HG03439 (cell line): ENCODE data around the gene FXYD5.
"Not testable (repeated sequence)": the region's sequence is repeated elsewhere in the genome, so short reads cannot be mapped to it uniquely, and the experiment has no call there.

ENCODE experiments used
- ATAC-seq: cut with Tn5 transposase; IDR thresholded peaks from one replicate; pipeline ENCODE4 v1.9.1; 2021; ENCODE audit warnings: mild to moderate bottlenecking, moderate library complexity; ENCODE audit not compliant: unreplicated experiment

FXYD5 gene

DNA sequence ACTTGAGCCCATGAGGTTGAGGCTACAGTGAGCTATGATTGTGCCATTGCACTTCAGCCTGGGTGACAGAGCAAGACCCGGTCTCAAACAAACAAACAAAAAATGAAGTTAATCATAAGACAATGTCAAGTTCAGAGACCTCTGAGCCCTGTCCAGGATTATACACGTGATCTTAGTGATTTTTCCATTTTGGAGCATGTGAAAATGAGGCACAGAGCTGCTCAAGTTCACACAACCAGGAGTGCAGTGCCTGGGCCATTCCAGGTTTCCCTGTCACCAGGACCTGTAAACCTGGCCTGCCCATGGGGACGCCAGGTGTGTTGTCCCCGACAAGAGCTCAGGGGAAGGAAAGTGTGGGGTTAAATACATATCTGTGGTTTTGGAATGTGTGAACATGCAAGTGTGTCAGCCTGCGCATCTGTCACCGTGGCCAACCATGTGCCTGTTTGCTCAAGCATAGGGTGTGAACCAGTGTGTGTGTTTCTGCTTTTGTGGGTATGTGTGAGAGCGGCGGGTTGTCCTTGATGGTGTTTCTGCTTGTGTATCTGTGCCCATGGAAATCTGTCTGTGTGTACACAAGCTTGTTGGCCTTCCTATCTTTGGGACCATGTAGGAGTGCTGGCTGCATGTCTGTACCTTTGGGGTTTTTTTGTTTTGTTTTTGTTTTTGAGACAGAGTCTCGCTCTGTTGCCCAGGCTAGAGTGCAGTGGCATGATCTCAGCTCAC lies 17.4 kb upstream of the FXYD5 start:
- ATAC-seq, result no peak

DNA sequence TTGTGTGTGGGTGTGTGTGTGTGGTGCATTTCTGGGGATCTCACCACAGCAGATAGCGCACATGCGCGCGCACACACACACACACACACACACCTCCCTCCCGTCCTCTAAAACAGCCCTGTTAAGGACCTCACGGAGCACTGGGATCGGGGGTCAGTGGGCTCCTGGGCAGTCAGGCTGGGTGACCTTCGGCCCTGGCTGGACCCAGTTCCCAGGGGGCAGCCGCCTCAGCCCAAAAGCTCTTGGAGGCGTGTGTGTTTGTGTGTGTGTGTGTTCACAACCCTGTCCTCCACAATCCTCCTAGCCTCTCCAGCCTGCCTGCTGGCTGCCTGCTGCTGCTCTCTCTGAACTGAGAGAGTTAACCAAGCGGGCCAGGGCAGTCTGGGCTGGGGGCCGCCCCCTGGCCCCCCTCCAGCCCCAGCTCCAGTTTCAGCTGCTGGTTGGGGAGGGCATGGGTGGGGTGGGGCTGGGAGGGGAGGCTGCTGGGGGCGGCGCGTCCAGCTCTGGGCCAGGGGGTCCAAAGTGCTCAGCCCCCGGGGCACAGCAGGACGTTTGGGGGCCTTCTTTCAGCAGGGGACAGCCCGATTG lies 16.1 kb upstream of the FXYD5 start, which contains the start of gene FXYD1:
FXYD1 (plus strand) TSS at position 520 of the 588 bp plus-strand sequence. CDS start 1,256 bp downstream, outside the sequence.
- no peak for ATAC-seq

DNA sequence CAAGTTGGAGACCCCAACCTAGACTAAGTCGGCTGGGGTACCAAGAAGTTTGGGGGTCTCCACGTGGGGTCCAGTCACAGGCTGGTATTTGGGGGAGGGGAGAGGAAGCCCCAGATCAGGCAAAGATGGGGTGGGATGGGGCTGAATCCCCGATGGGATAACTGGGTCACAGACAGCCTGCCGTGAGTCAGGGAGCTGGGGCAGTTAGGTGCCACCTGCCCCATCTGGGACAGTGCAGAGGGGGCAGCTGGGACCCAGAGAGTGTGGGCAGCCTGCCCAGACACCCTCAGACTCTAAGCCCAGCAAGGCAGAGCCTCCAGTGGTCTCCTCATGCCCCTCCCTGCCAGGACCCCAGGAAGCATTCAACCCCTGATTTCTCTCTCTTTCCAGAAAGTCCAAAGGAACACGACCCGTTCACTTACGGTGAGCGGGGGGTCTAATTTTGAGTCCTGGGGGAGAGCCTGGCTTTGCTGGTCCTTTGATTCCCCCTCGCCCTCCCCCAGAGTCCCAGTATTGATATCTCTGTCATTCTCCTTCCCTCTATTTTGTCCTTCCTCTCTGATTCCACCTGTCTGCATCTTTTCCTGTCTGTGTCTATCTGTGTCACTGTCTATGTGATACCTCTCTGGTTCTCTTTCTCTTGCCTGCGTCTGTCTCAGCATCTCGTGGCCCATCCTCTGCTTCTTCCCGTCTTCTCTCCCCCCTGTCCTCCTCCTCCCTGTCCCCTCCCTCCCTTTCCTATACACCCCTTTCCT lies 14.2 kb upstream of the FXYD5 start:
- no peak for ATAC-seq

DNA sequence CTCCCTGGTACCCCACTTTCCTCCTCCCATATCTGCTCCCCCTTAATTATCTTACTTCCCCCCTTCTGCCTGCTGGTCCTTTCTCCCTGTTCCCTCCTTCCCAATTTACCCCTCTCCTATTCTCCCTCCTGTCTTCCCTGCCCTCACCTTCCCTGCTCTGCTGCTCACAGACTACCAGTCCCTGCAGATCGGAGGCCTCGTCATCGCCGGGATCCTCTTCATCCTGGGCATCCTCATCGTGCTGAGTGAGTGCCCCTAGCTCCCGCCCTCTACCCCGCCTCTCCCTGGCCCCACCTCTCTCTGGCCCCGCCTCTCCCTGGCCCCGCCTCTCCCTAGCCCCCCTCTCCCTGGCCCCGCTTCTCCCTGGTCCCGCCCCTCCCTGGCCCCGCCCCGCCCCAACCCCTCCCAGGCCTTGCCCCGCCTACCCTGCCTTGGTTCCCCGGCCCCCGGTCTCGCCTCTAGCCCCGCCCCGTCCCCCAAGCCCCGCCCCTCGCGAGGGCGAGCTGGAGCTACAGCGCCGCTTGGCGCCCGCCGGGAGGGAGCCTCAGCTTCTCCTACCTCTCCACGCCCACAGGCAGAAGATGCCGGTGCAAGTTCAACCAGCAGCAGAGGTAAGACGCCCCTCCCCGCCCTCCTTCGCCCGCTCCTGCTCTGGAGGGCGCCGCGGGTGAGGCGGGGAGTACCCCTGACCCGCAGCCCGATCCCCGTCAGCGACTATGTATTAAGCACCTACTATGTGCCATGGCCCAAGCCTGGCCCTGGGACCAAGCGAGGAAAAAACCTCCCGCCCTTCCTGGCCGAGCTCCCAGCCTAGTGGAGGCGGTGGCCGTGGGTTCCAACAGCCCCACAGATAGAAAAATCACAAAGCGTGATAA lies 13.3 kb upstream of the FXYD5 start:
- ATAC-seq, result no peak

DNA sequence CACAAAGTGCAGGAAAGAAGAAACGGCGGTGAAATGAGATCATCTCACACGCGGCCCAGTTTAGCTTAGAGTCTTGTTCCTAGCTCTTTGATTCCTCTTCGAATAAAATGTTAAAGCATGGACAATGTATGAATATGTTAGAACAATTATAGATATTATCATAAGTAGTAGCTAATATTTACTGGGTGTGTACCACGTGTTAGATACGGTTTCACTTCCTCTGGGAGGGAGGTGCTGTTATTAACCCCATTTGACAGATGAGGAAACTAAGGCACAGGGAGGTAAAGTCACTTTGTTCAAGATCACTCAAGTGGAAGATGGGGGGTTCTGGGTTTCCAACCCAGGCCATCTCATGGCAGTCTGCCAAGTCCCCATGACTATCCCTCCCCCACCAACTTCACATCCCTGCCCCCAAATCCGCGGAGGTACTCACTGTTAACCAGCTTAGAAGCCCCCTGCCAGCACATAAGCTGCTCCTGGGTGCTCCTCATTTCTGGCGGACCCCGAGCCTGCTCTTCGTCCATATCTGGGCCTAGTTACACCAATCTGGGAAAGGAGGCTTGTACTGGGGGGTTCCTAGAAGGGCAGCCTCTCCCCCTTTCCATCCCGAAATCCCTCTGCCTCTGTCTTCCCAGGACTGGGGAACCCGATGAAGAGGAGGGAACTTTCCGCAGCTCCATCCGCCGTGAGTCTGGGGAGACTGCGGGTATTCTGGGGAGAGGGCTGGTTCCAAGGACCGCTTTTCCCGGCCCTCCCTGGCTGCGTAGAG lies 12.5 kb upstream of the FXYD5 start:
- ATAC-seq, result no peak

DNA sequence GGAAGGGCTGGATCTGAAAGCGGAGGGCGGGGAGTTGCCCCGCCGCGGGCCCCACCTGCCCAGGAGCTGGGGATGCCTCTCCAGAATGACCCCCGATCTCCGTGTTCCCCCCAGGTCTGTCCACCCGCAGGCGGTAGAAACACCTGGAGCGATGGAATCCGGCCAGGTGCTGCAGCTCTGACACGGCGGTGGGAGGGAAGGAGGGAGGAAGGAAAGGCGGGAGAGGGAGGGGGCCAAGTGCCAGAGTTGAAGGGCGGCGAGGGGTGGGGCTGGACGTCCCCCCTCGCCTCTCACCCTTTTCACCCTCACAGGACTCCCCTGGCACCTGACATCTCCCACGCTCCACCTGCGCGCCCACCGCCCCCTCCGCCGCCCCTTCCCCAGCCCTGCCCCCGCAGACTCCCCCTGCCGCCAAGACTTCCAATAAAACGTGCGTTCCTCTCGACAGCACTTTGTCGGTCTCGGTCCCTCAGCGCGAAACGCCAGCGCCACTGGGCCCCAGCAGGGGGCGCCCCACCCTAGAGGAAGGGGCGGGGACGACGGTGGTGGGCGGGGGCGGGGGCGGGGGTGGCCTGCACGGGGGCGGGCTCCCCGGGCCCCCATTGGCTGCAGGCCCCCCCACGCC lies 11.8 kb upstream of the FXYD5 start:
- ATAC-seq, result no peak

DNA sequence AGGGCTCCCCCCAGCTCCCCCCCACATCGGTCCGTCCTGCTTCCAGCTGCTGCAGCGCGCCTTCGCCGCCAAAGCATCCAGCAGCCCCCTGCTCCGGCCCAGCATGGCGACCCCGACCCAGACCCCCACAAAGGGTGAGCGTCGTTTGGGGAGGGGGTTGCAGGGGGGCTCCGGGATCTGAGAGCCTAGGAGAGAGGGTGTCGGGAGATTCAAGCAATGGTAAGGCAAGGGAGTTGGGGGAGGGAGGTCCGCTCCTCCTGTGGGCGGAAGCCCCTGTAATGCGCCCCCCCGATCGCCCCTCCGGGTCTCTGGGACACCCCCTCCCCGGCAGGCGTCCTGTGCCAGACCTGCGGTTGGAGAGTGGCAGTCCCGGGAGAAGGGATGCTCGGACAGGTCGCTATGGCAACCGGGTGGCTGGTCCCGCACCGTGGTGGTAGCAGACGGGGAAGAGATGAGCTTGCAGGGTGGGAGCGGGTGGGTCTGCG lies 11.3 kb upstream of the FXYD5 start, which contains the start of gene FXYD7:
FXYD7 (plus strand) TSS at position 25 of the 485 bp plus-strand sequence; CDS start at position 104, 79 bp downstream.
- no peak for ATAC-seq

DNA sequence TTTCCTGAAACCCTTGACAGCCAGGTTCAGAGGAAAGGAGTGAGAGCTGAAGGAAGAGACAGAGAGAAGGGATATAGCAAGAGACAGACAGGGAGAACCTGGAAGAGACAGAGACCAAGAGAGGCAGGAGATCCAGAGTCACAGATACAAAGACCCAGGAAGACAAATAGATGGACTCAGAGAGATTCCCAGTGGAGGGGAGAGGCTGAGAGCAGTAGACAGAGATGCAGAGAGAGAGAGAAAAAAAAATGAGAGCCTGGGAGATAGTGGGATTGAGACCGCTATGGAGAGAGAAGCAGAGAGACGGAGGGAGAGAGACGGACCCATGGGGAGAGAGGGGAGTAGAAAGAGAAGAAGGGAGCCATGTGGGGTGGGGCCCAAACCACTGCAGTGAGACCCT lies 10.7 kb upstream of the FXYD5 start:
- no peak for ATAC-seq

DNA sequence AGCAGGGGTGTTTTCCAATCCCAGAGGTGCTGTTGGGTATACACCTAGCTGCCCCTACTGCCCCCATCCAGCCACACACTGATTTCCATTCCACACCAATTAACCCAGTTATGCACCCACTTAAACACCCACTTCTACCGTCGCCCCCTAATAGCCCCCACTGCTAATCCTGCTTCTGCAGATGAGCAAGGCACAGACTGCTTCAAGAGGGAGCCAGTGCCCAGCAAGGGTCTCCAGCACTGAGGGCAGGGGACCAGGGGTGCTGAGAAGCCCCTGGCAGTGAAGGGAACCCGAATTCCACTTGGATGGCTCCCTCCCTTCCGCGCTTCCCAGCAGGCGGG lies 10.3 kb upstream of the FXYD5 start:
- no peak for ATAC-seq

DNA sequence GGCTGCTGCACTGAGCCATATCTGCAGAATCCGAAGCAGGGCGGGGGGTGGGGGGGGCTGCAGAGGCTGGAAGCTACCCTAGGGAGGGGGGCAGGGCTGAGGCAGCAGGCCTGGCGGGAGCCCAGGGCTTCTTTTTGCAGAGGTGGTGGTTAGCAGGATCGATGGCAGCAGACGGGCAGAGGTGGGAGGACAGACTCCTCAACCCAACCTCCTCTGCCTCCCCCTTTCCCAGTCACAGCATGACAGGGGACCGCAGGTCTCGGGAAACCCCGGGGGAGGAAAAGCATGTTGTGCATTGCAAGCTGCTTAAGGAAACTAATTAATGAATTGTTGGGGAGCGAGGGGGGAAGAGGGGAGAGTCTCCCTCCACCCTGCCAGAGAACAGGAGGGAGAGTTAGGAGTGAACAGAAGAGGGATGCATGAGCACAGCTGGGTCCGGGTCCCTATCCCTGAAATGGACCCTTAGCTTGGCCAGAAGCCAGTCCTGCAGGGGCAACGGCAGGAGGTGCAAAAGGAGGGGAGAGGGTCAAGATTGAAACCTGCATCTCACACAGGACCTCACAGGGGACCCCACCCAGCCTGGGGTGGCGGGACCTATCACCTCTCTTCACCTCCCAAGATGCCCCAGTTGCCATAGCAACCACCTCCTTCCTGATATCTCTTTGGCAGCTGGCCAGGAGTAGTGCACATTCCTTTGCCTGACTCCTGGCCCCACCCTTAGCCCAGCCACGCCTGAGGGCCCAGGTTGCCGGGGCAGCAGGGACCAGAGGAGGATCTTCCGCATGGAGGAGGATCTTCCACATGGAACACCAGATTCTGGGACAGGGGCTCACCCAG lies 9.7 kb upstream of the FXYD5 start:
- ATAC-seq, result no peak

DNA sequence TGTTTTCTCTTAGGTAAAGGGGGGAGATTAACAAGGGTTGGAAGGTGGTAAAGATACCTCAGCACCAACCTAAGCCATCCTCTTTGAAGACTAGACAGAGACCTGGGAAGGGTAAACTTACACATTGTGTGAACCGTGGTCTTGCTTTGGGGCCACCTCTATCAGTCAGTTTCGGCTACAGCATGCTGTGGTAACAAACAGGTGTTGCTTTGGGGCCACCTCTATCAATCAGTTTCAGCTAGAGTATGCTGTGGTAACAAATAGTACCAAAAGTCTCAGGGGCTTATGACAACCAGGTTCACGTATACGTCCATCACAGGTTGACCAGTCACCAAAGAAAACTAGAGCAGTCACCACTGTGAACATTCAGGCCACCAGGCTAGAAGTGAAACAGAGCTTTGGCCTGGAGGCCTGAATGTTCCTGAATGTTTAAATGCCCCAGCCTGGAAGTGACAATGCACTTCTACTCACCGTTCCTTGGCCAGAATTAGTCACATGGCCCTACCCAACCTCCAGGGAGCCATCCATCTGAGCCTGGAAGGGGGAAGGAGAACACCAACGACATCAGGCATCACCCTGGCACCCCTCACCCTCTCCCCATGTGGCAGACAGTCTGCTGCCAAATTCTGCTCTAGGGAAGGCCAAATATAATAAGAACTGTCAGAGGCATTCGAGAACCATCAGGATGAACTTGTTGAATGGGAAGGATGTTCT lies 7.6 kb upstream of the FXYD5 start:
- no peak for ATAC-seq

DNA sequence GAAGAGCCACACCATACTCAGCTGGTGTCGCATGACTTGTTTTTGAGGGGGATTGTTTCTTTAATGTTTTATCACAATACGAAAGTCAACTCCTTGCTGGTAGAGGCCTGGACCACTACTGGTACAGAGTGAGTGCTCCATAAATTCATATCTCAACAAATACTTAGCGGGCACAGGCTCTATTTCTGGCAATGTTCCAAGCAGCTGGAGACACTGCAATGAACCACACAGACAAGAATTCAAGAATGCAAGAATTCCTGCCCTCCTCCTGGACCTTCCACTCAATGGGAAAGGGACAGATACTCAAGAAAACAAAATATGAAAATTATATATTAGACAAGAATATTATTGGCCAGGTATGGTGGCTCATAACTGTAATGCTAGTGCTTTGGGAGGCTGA lies 5.1 kb upstream of the FXYD5 start:
- no peak for ATAC-seq

DNA sequence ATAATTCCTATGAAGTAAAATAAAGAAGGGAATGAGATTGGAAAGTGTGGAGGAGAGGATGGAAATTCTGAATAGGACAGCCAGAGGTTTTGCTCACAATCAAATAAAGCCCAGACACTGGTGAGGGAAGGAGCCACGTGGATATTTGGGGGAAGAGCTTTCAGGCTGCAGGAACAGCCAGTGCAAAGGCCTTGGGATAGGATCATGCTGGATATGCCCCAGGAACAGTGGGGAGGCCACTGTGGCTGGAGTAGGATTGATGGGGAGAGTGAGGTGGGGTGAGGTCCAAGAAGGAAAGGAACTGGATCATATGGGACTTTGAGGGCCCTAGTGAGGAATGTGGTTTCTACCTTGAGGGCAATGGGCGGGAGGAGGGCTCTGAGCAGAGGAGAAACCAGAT lies 4.1 kb upstream of the FXYD5 start:
- no peak for ATAC-seq

DNA sequence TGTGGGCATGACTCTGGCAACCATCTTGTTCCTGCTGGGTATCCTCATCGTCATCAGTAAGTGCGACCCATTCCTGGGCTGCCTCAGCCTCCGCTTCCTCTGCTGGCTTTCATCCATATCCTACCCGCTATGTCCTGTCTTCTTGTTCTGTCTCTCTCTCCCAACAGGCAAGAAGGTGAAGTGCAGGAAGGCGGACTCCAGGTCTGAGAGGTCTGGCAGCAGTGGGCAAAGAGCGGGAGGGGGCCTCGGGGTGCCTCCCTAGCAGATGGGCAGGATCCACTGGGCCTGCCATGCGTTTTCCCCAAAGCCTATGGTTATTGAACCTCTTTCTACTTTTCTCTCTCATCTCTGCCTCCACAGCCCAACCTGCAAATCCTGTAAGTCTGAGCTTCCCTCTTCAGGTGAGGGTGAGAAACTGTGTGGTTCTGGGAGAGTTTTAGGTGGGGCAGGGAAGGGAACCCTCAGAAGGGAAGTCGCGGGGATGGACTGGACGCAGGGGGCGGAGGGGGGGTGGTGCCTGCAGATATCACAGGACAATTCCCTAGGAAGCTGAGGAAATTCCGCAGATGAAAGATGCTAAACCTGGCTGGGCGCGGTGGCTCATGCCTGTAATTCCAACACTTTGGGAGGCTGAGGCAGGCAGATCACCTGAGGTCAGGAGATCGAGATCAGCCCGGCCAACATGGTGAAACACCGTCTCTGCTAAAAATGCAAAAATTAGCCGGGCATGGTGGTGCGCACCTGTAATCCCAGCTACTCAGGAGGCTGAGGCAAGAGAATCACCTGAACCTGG lies 3.1 kb upstream of the FXYD5 start:
- ATAC-seq, result no peak

DNA sequence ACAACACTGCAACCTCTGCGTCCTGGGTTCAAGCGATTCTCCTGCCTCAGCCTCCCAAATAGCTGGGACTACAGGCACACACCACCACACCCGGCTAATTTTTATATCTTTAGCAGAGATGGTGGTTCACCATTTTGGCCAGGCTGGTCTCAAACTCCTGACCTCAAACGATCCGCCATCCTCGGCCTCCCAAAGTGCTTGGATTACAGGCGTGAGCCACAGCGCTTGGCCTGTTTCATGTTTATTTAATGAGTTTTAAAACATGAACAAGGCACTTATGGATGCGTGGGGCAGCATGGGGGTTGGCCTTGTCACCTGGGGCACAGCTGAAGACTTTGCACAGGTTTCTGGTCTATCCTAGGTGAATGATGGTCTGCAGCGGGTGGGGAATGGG lies 1.4 kb upstream of the FXYD5 start:
- ATAC-seq, result not testable (repeated sequence)

DNA sequence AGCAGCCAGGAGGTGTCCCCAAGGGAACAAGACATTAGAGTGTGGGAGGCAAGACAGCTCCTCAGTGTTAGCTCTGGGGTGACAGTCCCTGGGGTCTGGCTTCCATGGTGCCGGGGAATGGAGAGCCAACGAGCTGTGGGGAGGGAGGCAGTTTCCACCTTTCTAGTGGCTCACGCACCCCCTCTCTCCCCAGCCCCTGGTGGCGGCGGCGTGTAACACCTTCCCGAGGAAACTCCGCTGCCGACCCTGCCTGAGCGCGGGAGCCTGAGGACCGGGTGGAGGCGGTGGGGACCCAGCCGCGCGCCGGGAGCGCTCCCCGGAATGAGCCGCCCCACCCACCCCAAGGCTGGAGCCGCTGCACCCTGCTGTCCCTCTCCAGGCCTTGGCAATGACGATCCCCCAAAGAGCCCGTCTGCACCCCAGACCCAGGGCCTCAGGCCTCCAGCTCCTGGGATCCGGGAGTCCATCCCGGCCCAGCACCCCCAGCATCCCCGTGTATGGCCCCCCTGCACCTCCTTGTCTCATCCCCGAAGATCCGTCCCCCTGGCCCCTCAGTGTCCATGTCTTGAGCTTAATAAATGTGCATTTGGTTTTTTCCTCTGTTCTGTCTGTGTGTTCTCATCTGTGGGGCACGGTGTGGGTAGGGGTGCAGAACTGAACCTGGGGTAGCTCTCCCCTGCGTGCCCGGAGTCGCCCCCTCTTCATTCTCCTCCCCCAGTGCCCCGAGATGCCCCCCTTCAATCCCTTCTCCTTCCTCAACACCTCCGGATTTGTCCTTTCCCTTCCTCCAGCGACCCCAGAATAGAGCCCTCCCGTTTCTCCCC lies 622 bp upstream of the FXYD5 start:
- ATAC-seq, result no peak

DNA sequence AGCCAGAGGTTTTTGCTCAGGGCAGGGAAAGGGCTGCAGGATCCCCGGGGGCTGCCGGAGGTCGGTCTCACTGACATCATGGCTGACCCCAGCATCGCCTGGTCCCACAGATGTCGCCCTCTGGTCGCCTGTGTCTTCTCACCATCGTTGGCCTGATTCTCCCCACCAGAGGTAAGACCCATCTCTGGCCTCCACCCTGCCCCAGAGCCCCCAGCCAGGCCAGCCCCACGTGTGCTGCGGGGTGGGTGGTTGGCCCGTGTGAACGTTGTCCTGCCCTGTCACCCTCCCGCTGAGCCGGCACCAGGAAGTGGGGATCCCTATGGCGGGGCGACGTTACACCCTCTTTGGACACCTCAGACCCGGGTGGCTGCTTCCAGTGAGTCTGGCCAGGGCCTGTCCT lies 906 bp downstream of the FXYD5 start:
- ATAC-seq, result no peak
